Measurements from ENCODE around the gene LTN1. TPM values are rescaled to one million over a fixed set of nuclear protein-coding genes. Genes with fewer than 3 reads are reported as not detected.
A peak's percentile ranks its signal among the peaks of the same experiment; 100 is the strongest.

Gene LTN1, protein sequence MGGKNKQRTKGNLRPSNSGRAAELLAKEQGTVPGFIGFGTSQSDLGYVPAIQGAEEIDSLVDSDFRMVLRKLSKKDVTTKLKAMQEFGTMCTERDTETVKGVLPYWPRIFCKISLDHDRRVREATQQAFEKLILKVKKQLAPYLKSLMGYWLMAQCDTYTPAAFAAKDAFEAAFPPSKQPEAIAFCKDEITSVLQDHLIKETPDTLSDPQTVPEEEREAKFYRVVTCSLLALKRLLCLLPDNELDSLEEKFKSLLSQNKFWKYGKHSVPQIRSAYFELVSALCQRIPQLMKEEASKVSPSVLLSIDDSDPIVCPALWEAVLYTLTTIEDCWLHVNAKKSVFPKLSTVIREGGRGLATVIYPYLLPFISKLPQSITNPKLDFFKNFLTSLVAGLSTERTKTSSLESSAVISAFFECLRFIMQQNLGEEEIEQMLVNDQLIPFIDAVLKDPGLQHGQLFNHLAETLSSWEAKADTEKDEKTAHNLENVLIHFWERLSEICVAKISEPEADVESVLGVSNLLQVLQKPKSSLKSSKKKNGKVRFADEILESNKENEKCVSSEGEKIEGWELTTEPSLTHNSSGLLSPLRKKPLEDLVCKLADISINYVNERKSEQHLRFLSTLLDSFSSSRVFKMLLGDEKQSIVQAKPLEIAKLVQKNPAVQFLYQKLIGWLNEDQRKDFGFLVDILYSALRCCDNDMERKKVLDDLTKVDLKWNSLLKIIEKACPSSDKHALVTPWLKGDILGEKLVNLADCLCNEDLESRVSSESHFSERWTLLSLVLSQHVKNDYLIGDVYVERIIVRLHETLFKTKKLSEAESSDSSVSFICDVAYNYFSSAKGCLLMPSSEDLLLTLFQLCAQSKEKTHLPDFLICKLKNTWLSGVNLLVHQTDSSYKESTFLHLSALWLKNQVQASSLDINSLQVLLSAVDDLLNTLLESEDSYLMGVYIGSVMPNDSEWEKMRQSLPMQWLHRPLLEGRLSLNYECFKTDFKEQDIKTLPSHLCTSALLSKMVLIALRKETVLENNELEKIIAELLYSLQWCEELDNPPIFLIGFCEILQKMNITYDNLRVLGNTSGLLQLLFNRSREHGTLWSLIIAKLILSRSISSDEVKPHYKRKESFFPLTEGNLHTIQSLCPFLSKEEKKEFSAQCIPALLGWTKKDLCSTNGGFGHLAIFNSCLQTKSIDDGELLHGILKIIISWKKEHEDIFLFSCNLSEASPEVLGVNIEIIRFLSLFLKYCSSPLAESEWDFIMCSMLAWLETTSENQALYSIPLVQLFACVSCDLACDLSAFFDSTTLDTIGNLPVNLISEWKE (N-terminal part only)
- 3.2 and 4.8 TPM in 2 replicates for polyA plus RNA-seq (2012; rRNA removed)
- 5.3 and 5.8 TPM in 2 replicates for polyA plus RNA-seq (2012; cell fraction: cytosol; rRNA removed)
- 4.7 and 10.1 TPM in 2 replicates for polyA plus RNA-seq (2012; cell fraction: nucleus; rRNA removed)

DNA sequence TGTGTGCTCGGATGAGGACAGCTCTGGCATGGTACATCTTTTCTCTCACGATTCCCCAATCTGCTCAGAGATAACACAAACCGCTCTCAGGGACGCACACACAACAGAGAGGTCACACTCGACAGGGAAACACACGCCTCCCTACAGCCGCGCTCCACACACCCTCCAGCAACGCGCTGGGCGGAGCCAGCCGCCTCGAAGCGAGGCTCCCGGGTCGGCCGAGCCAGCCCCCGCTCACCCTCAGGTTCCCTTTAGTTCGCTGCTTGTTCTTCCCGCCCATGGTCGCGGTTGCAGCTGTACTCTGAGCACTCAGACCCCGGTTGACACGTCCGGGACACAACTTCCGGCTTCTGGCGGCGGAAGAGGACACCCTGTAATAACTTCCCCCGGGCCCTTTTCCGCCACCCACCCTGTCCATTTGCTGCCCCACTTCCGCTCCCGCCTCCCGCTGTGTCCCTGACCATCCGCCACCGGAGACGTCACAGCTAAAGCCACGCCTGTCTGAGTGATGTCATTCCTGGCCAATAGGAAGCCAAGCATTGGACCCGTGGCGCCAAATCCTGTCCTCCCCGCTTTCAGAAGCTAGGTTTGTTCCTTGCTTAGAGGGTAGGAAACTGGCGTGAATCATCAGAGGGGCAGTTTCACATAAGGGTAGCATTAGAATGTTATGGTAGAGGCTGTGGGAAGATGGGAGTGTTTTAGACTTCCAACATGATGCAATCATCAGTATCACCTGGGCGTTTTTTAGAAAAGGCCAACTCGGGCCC lies at the start of gene LTN1:
TSS of gene LTN1 (minus strand) at position 352 of the 767 bp plus-strand sequence. CDS start at position 280, 72 bp downstream.
- H3K9ac ChIP-seq = peak within 1 kb of the TSS; percentile 74
- H3K4me2 ChIP-seq = peak within 1 kb of the TSS; percentile 91
- under 1% methylated on average over 35 of the region's 43 CpGs for WGBS (ENCODE audit: low lambda C conversion rate)
- no peaks in the 10 kb centered on the region for H3K9me3 ChIP-seq
- no peaks in the 10 kb centered on the region for H3K27me3 ChIP-seq (ENCODE audit: insufficient read depth)
- H3K27ac ChIP-seq (ENCODE audit: low read depth in 2 of 2, low read length in 1 of 2) = peak within 1 kb of the TSS; percentile 82 to 83
- H3F3A ChIP-seq (replicated peaks; ENCODE audit: insufficient read depth) = peaks cover 7% of the 10 kb centered on the region
- H4K20me1 ChIP-seq (ENCODE audit: insufficient read depth) = no peaks in the 10 kb centered on the region
- POLR2A ChIA-PET = interaction anchor here (0.6 to 2.5 kb wide), 5 partner anchors 10 to 32 kb away, joined by 3 to 27 read pairs (median 3); partner anchors contain the start of gene USP16
- H3K4me3 ChIP-seq (ENCODE audit: low read depth in 2 of 2, low read length in 1 of 2) = peak within 1 kb of the TSS; percentile 89 to 91
- peak within 1 kb of the TSS; percentile 79 for H2AFZ ChIP-seq (ENCODE audit: low read depth)
- H3K36me3 ChIP-seq (replicated peaks in 1 of 2; ENCODE audit: control insufficient read depth in 1 of 2, insufficient read depth in 2 of 2, low read length in 1 of 2) = no peaks in the 10 kb centered on the region
- H3K79me2 ChIP-seq (ENCODE audit: insufficient read depth) = peaks cover 49% of the 10 kb centered on the region
- CTCF ChIA-PET = no interaction called here
- H3K4me1 ChIP-seq (ENCODE audit: control insufficient read depth in 1 of 2, insufficient read depth in 2 of 2, low read depth in 1 of 2, low read length in 1 of 2) = peaks cover 0 to 20% of the 10 kb centered on the region in 2 experiments; a peak in 2 of 4 replicates
- no peaks in the 10 kb centered on the region for H3K9me2 ChIP-seq
- peak; percentile 96 for DNase-seq
- peak; percentile 96 for TF ChIP-seq ELF1 (IDR thresholded peaks at IDR 0.05)
- TF ChIP-seq FOXM1 (IDR thresholded peaks at IDR 0.05; ENCODE audit: low read depth) = no peak
- TF ChIP-seq YY1 (IDR thresholded peaks at IDR 0.05; ENCODE audit: low read depth) = no peak
- TF ChIP-seq GABPA (IDR thresholded peaks at IDR 0.05; ENCODE audit: low read depth) = peak; percentile 100
- no peak for TF ChIP-seq EP300 (IDR thresholded peaks at IDR 0.05; ENCODE audit: borderline replicate concordance in 1 of 2, low read depth in 1 of 2, low read length in 1 of 2)
- 0 out of 2 replicates have a peak, but pooled peaks have one; percentile 3 for TF ChIP-seq JUND (IDR thresholded peaks at IDR 0.05)
- TF ChIP-seq, protein P1, sequence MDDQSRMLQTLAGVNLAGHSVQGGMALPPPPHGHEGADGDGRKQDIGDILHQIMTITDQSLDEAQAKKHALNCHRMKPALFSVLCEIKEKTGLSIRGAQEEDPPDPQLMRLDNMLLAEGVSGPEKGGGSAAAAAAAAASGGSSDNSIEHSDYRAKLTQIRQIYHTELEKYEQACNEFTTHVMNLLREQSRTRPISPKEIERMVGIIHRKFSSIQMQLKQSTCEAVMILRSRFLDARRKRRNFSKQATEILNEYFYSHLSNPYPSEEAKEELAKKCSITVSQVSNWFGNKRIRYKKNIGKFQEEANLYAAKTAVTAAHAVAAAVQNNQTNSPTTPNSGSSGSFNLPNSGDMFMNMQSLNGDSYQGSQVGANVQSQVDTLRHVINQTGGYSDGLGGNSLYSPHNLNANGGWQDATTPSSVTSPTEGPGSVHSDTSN (IDR thresholded peaks at IDR 0.05) = peak; percentile 99
- TF ChIP-seq TEAD4 (IDR thresholded peaks at IDR 0.05; ENCODE audit: borderline replicate concordance, insufficient read depth) = no peak
- TF ChIP-seq, protein P2, sequence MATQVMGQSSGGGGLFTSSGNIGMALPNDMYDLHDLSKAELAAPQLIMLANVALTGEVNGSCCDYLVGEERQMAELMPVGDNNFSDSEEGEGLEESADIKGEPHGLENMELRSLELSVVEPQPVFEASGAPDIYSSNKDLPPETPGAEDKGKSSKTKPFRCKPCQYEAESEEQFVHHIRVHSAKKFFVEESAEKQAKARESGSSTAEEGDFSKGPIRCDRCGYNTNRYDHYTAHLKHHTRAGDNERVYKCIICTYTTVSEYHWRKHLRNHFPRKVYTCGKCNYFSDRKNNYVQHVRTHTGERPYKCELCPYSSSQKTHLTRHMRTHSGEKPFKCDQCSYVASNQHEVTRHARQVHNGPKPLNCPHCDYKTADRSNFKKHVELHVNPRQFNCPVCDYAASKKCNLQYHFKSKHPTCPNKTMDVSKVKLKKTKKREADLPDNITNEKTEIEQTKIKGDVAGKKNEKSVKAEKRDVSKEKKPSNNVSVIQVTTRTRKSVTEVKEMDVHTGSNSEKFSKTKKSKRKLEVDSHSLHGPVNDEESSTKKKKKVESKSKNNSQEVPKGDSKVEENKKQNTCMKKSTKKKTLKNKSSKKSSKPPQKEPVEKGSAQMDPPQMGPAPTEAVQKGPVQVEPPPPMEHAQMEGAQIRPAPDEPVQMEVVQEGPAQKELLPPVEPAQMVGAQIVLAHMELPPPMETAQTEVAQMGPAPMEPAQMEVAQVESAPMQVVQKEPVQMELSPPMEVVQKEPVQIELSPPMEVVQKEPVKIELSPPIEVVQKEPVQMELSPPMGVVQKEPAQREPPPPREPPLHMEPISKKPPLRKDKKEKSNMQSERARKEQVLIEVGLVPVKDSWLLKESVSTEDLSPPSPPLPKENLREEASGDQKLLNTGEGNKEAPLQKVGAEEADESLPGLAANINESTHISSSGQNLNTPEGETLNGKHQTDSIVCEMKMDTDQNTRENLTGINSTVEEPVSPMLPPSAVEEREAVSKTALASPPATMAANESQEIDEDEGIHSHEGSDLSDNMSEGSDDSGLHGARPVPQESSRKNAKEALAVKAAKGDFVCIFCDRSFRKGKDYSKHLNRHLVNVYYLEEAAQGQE (IDR thresholded peaks at IDR 0.05; ENCODE audit: low read depth, low read length) = no peak
- TF ChIP-seq, protein P3, sequence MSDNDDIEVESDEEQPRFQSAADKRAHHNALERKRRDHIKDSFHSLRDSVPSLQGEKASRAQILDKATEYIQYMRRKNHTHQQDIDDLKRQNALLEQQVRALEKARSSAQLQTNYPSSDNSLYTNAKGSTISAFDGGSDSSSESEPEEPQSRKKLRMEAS (IDR thresholded peaks at IDR 0.05; ENCODE audit: low read depth) = peak; percentile 75
- no peak for TF ChIP-seq MEF2A (IDR thresholded peaks at IDR 0.05; ENCODE audit: borderline replicate concordance, low read depth)
- peak; percentile 79; the same call in 1 of the 2 replicates for TF ChIP-seq RFX5 (IDR thresholded peaks at IDR 0.05; ENCODE audit: low read length)
- TF ChIP-seq TCF12 (IDR thresholded peaks at IDR 0.05) = no peak
- TF ChIP-seq, protein P4, sequence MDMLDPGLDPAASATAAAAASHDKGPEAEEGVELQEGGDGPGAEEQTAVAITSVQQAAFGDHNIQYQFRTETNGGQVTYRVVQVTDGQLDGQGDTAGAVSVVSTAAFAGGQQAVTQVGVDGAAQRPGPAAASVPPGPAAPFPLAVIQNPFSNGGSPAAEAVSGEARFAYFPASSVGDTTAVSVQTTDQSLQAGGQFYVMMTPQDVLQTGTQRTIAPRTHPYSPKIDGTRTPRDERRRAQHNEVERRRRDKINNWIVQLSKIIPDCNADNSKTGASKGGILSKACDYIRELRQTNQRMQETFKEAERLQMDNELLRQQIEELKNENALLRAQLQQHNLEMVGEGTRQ (IDR thresholded peaks at IDR 0.05; ENCODE audit: borderline replicate concordance, low read depth, low read length) = no peak
- TF ChIP-seq, protein P5, sequence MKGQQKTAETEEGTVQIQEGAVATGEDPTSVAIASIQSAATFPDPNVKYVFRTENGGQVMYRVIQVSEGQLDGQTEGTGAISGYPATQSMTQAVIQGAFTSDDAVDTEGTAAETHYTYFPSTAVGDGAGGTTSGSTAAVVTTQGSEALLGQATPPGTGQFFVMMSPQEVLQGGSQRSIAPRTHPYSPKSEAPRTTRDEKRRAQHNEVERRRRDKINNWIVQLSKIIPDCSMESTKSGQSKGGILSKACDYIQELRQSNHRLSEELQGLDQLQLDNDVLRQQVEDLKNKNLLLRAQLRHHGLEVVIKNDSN (IDR thresholded peaks at IDR 0.05; ENCODE audit: borderline replicate concordance, low read depth) = peak; percentile 42; the same call in 1 of the 2 replicates
- peak; percentile 47 for TF ChIP-seq TAF1 (IDR thresholded peaks at IDR 0.05; ENCODE audit: borderline replicate concordance, low read depth, low read length)
- TF ChIP-seq EZH2phosphoT487 (IDR thresholded peaks at IDR 0.05; ENCODE audit: borderline replicate concordance, low read depth) = no peak
- no peak for TF ChIP-seq GATA2 (CRISPR knock-in tag; IDR thresholded peaks at IDR 0.05)
- TF ChIP-seq RXRA (IDR thresholded peaks at IDR 0.05; ENCODE audit: borderline replicate concordance, low read depth) = no peak
- TF ChIP-seq NRF1 (IDR thresholded peaks at IDR 0.05; ENCODE audit: low read depth, low read length) = no peak

All from SK-N-SH (cell line).